Activated naive CD4-positive, alpha-beta T cell treated with anti-CD3 and anti-CD28 coated beads, Interleukin-2, amount 50 U/mL, for 72 hours (primary cell): ENCODE results near the gene SFRP4. TPM values are rescaled to one million over a fixed set of nuclear protein-coding genes. Genes with fewer than 3 reads are reported as not detected.

Experiments used
- ATAC-seq, 2 donors: fragments of 150-1000 bp; cut with Tn5 transposase; 2 replicates each; pipeline ENCODE4 v1.10.0; 2021; ENCODE audit warnings: mild to moderate bottlenecking in 2 of 2, moderate library complexity in 2 of 2
- DNase-seq, 2 donors: peaks; one replicate each; pipeline ENCODE4 v3.0.0; 2021 to 2022; ENCODE audit warnings: low spot score in 2 of 2
- H3K27ac Mint-ChIP-seq, 2 donors: one replicate each; pipeline ENCODE4 v1.8.0; 2022; ENCODE audit warnings: mild to moderate bottlenecking in 2 of 2, mixed read lengths in 2 of 2
- H3K36me3 Mint-ChIP-seq, 2 donors: one replicate each; pipeline ENCODE4 v1.8.0; 2022; ENCODE audit warnings: mixed read lengths in 2 of 2
- H3K9me3 Mint-ChIP-seq, 2 donors: one replicate each; pipeline ENCODE4 v1.8.0; 2022; ENCODE audit warnings: mixed read lengths in 2 of 2
- total RNA-seq, 2 donors: library from RNA; stranded (reverse); gene quantifications; one replicate each; pipeline ENCODE4 v1.2.3, GENCODE V29; 2022

The SFRP4 gene
- total RNA-seq, 2 donors from 2014 or later, result not detected

- Mint-ChIP-seq H3K27ac (no peak overlapping the region), H3K36me3 (no peaks in the 10 kb centered on the region)
- no peak for ATAC-seq
These were observed 15.3 kb downstream of the SFRP4 start for GRCh38 chr7:37901236-37901827.

GRCh38 chr7:37899712-37900247 lies 16.8 kb downstream of the SFRP4 start:
- Mint-ChIP-seq H3K27ac (no peak overlapping the region), H3K9me3 (no peaks in the 10 kb centered on the region), H3K36me3 (no peaks in the 10 kb centered on the region)
- DNase-seq (no peak), ATAC-seq (no peak)

More at GRCh38 chr7:37901236-37901827, 15.3 kb downstream of the SFRP4 start:
- H3K9me3 Mint-ChIP-seq, result no peaks in the 10 kb centered on the region
- DNase-seq, result no peak

GRCh38 chr7:37894671-37895070 lies 21.9 kb downstream of the SFRP4 start:
- Mint-ChIP-seq H3K27ac (no peak overlapping the region), H3K9me3 (no peaks in the 10 kb centered on the region), H3K36me3 (no peaks in the 10 kb centered on the region)
- ATAC-seq (no peak), DNase-seq (no peak)

DNA sequence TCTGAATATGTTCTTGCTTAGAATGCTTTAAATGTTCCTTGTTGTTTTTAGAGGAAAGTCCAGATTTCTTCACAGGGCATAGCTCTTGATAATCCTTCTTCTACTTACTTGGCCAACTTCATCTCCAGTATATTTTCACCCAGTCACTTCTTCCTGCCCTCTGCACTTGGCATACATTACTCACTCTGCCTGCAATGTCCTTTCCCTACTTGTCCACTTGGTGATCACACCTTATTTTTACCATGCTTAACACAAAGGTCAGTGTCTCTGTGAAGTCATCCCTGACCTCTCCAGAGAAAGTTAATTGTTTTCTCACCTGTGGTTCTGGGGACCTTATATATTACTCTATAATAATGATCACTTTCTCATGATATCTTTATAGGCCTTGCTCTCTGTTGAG lies 23.3 kb downstream of the SFRP4 start:
- Mint-ChIP-seq H3K36me3 (no peaks in the 10 kb centered on the region), H3K27ac (no peak overlapping the region), H3K9me3 (no peaks in the 10 kb centered on the region)
- no peak for DNase-seq
- ATAC-seq, result no peak

DNA sequence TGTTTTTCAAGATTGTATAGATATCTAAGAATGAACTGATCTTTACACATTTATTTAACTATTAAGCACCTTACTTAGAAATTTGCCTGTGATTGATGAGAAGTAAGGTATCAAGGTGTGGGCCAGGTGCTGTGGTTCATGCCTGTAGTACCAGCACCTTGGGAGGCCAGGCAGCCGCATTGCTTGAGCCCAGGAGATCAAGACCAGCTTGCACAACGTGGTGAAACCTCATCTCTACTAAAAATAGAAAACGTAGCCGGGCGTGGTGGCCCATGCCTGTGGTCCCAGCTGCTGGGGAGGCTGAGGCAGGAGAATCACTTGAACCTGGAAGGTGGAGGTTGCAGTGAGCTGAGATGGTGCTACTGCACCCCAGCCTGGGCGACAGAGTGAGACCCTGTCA lies 34.5 kb downstream of the SFRP4 start:
- H3K27ac Mint-ChIP-seq, result no peak overlapping the region
- no peaks in the 10 kb centered on the region for H3K9me3 Mint-ChIP-seq
- ATAC-seq, result no peak
- DNase-seq, result no peak
- H3K36me3 Mint-ChIP-seq, result no peaks in the 10 kb centered on the region

Other genes with a start within 250 kb of the SFRP4 start
- not detected for gene GPR141, start 233.1 kb downstream of the SFRP4 start, total RNA-seq
- not detected for gene NME8, start 68.2 kb downstream of the SFRP4 start, total RNA-seq
- gene EPDR1, start 3.8 kb upstream of the SFRP4 start, total RNA-seq, result under 1 TPM; 0.66 to 0.82 TPM